Measurements from ENCODE around the gene ZBTB20.

The ZBTB20 gene

DNA sequence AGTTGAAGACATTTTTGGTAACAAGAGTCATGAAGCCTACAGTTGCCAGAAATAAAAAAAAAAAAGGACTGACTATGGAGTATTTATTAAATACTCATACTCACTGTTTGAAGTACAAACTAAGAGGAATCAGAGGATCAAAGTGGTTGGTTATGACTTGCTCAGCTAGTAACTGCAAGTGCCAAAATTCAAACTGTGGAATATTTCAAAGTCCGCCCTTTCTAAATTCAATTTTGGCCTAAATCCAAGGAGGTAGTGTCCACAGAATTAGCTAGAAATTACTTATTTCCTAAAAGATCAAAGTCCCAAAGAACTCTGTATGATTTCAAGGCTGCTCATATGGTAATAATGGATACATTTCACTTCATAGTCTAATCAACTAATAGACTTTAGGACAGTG is 274.5 kb downstream of the ZBTB20 start:
- no peak for DNase-seq (ENCODE audit: low read depth, low spot score)
- ChIA-PET CTCF (no interaction called here), POLR2A (no interaction called here)
- no peak overlapping the region for H3K4me3 ChIP-seq (ENCODE audit: low read depth, low read length)
- TF ChIP-seq, protein P1, sequence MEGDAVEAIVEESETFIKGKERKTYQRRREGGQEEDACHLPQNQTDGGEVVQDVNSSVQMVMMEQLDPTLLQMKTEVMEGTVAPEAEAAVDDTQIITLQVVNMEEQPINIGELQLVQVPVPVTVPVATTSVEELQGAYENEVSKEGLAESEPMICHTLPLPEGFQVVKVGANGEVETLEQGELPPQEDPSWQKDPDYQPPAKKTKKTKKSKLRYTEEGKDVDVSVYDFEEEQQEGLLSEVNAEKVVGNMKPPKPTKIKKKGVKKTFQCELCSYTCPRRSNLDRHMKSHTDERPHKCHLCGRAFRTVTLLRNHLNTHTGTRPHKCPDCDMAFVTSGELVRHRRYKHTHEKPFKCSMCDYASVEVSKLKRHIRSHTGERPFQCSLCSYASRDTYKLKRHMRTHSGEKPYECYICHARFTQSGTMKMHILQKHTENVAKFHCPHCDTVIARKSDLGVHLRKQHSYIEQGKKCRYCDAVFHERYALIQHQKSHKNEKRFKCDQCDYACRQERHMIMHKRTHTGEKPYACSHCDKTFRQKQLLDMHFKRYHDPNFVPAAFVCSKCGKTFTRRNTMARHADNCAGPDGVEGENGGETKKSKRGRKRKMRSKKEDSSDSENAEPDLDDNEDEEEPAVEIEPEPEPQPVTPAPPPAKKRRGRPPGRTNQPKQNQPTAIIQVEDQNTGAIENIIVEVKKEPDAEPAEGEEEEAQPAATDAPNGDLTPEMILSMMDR (IDR thresholded peaks at IDR 0.05; ENCODE audit: insufficient read depth, low read length, missing control alignments) = no peak

- ChIA-PET POLR2A (no interaction called here), CTCF (no interaction called here)
- DNase-seq (ENCODE audit: low read depth, low spot score) = no peak
- TF ChIP-seq, protein P1 (IDR thresholded peaks at IDR 0.05; ENCODE audit: insufficient read depth, low read length, missing control alignments) = no peak
- no peak overlapping the region for H3K4me3 ChIP-seq (ENCODE audit: low read depth, low read length)
Measured at GRCh38 chr3:114872050-114872449, 275.0 kb downstream of the ZBTB20 start.

- no peak for DNase-seq (ENCODE audit: low read depth, low spot score)
- H3K4me3 ChIP-seq (ENCODE audit: low read depth, low read length) = no peak overlapping the region
- CTCF ChIA-PET = no interaction called here
- TF ChIP-seq, protein P1 (IDR thresholded peaks at IDR 0.05; ENCODE audit: insufficient read depth, low read length, missing control alignments) = no peak
- POLR2A ChIA-PET = no interaction called here
Measured at GRCh38 chr3:114867835-114868503, 279.1 kb downstream of the ZBTB20 start.

- H3K4me3 ChIP-seq (ENCODE audit: low read depth, low read length) = no peak overlapping the region
- POLR2A ChIA-PET = no interaction called here
- TF ChIP-seq, protein P1 (IDR thresholded peaks at IDR 0.05; ENCODE audit: insufficient read depth, low read length, missing control alignments) = no peak
- CTCF ChIA-PET = no interaction called here
- no peak for DNase-seq (ENCODE audit: low read depth, low spot score)
Measured at GRCh38 chr3:114867359-114867758, 279.7 kb downstream of the ZBTB20 start.

GRCh38 chr3:114866430-114866829 is 280.7 kb downstream of the ZBTB20 start:
- no peak for DNase-seq (ENCODE audit: low read depth, low spot score)
- TF ChIP-seq, protein P1 (IDR thresholded peaks at IDR 0.05; ENCODE audit: insufficient read depth, low read length, missing control alignments) = no peak
- no peak overlapping the region for H3K4me3 ChIP-seq (ENCODE audit: low read depth, low read length)
- POLR2A ChIA-PET = no interaction called here
- CTCF ChIA-PET = no interaction called here

DNA sequence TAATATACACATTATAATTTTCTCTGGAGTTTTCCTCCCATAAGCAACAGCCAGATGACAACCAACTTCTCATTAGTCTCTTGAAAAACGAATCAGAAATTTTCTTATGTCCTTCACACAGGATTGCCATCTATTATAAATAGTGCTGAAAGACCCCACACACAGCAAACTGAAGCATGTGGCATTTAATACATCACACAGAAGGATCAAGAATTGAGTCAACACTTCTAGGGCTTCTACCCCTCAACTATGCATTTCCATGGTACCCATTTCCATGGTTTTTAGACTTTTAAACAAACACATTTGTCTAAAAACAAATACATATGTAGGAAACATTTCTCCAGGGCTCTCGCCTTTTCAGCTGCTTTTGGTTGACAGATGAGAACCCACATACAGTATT is 282.1 kb downstream of the ZBTB20 start:
- ChIA-PET CTCF (no interaction called here), POLR2A (no interaction called here)
- no peak overlapping the region for H3K4me3 ChIP-seq (ENCODE audit: low read depth, low read length)
- TF ChIP-seq, protein P1 (IDR thresholded peaks at IDR 0.05; ENCODE audit: insufficient read depth, low read length, missing control alignments) = no peak
- DNase-seq (ENCODE audit: low read depth, low spot score) = no peak

Measured in AG04449 (cell line).